ENCODE data around the gene ACTMAP.

GRCh38 chr19:40695881-40696280 lies 54.4 kb downstream of the ACTMAP start:
- TF ChIP-seq CTCF (IDR thresholded peaks at IDR 0.05) = no peak
- no peak for TF ChIP-seq POLR2A (IDR thresholded peaks at IDR 0.05)

All from adrenal gland (tissue), 5 donors.